Activated CD8-positive, alpha-beta memory T cell treated with anti-CD3 and anti-CD28 coated beads, Interleukin-2, amount 50 U/mL, for 1 hour (primary cell): ENCODE measurements around the gene SOD3.

Source experiments
- DNase-seq: peaks from one replicate; pipeline ENCODE4 v3.0.0-alpha.2; 2020; ENCODE audit errors: extremely low read depth

The SOD3 gene

DNA sequence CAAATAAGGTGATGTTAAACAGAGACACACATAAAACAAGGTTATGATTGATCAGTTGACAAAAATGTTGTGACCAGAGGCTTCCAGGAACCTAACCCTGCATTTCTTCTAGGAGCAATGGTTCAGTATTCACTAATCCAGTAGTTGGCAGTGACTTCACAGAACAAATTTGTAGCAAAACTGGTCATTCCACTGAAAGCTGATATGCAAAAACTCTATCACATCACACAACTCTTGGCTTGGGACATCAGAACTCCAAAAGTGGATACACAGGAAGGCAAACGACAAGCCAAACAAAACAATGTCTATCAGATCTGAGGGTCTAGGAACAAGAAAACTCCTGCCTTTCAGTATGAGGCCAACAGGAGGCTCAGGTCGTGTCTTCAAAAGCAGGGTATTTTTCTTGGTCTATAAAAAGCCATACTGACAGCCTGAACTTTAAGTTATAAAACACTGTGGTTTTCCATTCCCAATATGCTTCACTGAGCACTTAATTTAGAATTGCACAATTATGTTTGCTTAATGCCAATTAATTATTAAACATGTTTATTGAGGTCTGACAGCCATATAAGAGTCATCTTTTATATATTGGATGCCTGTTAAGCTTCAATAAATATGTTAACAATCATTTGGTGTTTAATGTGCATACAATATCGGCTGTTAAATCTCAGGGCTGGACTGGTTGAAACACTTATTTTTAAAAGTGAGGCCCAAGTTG, 45.6 kb downstream of the SOD3 start:
- no peak for DNase-seq

- no peak for DNase-seq
Measured at GRCh38 chr4:24842356-24842755, 47.0 kb downstream of the SOD3 start.

GRCh38 chr4:24843096-24843495, 47.7 kb downstream of the SOD3 start:
- no peak for DNase-seq

GRCh38 chr4:24845132-24845531, 49.8 kb downstream of the SOD3 start:
- no peak for DNase-seq

DNA sequence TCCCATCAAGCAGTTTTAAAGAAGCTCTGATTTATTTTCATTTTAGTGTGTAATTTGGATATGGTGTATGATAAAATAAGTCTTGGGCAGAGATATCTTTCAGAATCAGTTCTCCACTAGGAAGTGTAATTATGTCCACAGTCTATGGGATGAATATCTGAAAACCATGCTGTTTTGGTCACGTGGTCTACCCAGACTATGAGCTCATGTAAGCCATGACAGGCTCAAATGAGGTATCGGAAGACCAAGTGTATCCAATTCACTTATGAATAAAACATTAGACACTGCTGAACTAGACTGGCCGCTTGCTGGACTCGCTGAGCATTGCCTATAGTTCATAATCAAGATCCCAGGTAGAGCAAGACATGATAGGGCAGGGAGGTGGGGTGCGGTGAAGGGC, 50.5 kb downstream of the SOD3 start:
- no peak for DNase-seq

- DNase-seq, result no peak
Measured at GRCh38 chr4:24846716-24847115, 51.3 kb downstream of the SOD3 start.

DNA sequence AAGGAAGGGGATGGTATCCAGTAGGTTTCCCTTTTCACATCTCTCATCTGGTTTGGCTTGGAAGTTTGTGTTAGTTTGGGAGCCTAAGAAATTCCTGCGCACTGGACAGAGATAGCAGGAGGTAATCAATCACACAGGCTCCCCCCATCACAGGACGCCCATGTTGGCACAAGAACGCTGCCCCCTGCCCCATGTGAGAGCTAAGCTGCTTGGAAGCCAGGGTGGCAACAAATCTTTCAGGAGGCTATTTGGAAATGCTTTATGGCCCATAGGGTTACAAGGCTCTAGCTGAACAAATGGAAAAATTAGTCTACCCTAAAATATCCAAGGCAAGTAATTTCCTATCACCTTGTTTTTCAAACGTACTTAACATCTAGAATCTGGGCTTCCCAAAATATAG, 54.0 kb downstream of the SOD3 start:
- no peak for DNase-seq

DNA sequence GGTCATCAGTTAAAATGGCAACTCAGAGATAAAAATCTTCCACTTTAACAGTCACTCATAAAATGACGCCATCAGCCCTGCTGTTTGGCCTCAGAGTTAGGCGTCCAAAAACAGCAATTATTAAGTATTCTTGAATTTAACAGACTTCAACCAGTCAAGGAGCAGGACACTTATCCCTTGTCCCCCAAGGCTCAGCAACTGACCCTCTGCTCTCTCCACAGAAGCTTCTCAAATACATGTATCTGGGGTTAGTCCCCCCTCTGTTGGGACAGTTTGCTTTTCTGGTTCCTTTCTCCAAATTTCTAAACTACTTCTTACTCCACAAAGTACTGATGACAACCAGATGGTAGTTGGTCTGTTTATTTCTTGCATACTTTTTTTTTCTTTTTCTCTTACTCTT, 54.4 kb downstream of the SOD3 start:
- no peak for DNase-seq
